Neuron (in vitro differentiated cells): ENCODE results near the gene WNK2.

Experiments
- H2AFZ ChIP-seq: one replicate; pipeline ENCODE4 v1.6.1; 2013; ENCODE audit warnings: low read depth, mild to moderate bottlenecking, inconsistent platforms, low read length, moderate library complexity
- H3K27me3 ChIP-seq: one replicate; pipeline ENCODE4 v1.6.1; 2013; ENCODE audit warnings: low read length; ENCODE audit not compliant: insufficient read depth
- H3K36me3 ChIP-seq: one replicate; pipeline ENCODE4 v1.6.1; 2013; ENCODE audit warnings: low read length; ENCODE audit not compliant: insufficient read depth
- H3K4me1 ChIP-seq: one replicate; pipeline ENCODE4 v1.6.1; 2013; ENCODE audit warnings: low read length; ENCODE audit not compliant: insufficient read depth
- H3K4me3 ChIP-seq: 2 replicates; pipeline ENCODE4 v1.5.1; 2013; ENCODE audit warnings: mild to moderate bottlenecking, low read length, moderate library complexity
- H3K9me3 ChIP-seq: one replicate; pipeline ENCODE4 v1.6.1; 2013; ENCODE audit warnings: low read length

WNK2 gene

DNA sequence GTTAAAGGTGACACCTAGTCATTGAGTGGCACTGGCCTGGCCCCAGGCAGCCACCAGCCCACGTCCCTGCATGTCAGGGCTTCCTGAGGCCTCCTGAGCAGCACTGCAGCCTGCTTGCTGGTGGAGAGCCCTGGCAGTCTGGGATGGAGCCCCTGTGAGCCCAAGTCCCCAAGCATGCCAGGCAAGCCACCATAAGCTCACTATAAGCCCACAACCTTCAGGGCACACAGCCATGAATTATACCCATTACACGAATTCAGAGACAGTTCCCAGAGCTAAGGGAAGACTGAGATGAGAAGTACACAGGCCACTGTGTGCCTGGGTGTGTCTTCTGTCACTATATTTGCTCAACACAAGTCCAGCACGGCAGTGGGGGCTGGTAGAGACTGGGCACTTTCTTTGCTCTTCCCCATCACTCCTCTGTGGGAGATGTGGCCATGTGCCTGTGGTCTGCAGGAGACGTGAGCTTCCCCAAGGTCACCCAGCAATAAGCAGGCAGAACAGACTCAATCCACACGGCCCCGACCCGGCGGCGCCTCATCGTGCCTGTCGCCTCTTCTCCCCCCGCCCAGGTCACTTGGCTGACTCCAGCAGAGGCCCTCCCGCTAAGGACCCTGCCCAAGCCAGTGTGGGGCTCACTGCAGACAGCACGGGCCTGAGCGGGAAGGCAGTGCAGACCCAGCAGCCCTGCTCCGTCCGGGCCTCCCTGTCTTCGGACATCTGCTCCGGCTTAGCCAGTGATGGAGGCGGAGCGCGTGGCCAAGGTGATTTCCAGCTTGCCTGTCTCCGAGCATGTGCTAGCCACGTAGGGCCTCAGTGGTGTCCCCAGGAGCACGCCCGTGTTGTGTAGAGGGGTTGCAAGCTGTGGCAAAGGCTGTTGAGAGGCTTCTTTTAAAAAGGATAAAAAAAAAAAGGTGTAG, 114.8 kb downstream of the WNK2 start:
- H2AFZ ChIP-seq, result no peak overlapping the region
- H3K4me3 ChIP-seq, result no peak overlapping the region
- H3K36me3 ChIP-seq, result no peaks in the 10 kb centered on the region
- H3K9me3 ChIP-seq, result no peaks in the 10 kb centered on the region
- no peaks in the 10 kb centered on the region for H3K4me1 ChIP-seq
- no peaks in the 10 kb centered on the region for H3K27me3 ChIP-seq

DNA sequence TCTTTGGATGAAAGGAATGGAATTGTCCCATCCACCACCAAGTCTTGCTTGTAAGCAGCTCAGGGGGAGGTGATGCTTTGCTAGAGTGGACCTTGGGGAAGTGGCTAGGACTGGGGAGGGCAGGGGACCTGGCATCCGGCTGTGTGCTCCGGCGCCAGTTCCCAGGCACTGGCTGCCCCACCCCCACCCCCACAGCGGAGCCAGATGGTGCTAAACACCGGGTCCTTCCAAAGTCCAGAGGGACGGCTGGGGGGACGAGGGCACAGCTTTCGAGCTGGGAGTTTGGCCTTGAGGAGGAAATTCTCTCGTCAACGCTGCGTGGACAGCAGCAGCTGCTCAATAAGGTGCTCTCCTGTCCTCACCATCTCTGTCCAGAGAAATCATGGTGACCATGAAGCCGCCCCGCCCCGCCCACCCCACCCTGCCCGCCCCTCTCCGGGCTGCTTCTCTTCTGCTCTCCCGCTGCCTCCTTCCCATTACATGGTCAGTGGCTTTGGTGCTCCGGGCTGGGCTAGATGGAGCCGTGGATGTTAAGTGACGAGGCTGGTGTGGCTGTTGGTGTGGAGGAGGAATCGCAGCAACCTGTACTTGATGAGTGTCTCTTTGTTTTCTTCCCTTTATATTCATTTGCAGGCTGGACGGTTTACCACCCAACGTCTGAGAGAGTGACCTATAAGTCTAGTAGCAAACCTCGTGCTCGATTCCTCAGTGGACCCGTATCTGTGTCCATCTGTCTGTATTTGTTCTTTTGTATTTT, 115.7 kb downstream of the WNK2 start:
- Histone ChIP-seq H3K9me3 (no peaks in the 10 kb centered on the region), H3K36me3 (no peaks in the 10 kb centered on the region), H3K4me3 (no peak overlapping the region), H3K4me1 (no peaks in the 10 kb centered on the region), H3K27me3 (no peaks in the 10 kb centered on the region), H2AFZ (no peak overlapping the region)

DNA sequence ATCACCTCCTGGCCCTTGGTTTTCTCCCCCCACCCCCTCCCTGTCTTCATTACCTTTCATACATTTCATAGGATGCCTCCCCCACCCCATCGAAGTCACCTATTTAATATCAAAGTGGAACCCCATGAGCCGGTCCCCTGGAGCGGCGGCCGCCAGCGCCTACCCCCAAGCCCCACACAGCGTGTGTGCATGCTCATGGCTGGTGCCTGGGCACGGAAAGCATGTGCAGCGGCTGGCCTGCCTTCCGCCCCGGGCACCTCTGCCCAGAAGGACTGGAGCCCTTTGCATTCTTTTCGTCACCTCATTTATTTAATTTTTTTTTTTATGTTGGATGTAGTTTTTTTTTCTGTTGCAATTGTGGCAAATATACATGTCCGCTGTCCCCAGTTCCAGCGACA, 116.2 kb downstream of the WNK2 start:
- Histone ChIP-seq H3K9me3 (no peaks in the 10 kb centered on the region), H3K27me3 (no peaks in the 10 kb centered on the region), H3K4me1 (no peaks in the 10 kb centered on the region), H2AFZ (no peak overlapping the region), H3K36me3 (no peaks in the 10 kb centered on the region), H3K4me3 (no peak overlapping the region)

DNA sequence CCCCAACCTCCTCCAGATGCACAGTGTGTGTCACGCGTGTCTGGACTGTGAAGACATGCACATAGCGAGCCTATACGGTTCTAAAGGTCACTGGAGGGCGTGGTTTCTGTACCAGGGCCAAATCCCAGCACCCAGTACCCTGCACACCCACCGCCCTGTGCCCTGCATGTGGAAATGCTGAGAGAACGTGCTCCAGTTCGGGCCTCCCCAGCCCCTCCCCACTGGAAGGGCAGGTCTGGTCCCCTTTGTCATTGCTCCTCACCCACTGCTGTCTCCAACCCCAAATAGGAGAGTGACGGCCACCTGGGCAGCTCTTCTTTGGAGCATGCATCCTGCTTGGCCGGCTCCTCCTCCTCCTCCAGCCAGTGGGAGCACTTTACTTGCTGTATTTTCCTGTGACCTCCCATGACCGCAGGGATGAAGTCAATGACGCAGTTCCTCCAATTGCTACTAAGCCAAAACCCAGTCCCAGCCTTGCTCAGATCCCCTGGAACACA, 116.7 kb downstream of the WNK2 start:
- Histone ChIP-seq H3K4me3 (no peak overlapping the region), H3K4me1 (no peaks in the 10 kb centered on the region), H3K9me3 (no peaks in the 10 kb centered on the region), H2AFZ (no peak overlapping the region), H3K27me3 (no peaks in the 10 kb centered on the region), H3K36me3 (no peaks in the 10 kb centered on the region)

DNA sequence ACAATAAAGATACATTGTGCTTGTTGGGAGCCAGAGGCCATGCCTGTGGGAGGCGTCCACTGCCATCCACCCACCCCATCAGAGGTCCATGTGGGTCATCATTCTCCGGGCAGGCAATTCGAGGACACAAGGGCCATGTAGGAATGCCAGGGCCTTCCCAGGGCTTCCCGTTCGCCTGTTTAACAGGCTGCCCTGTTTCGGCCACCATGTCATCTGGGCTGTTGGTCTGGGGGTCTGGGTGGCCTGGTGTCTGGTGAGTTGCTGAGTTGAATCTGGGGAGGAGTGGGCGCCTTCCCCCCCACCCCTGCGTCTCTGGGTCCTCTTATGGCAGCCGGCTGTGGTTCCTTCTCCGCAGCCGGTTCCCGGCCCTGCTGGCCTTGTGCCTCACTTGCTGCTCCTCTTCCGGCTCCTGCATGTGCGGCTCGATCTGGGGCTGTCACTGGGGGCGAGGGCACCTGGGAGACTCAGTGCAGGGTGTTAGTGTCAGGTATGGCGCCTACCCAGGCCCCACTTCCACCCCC, 117.4 kb downstream of the WNK2 start:
- H3K27me3 ChIP-seq, result no peaks in the 10 kb centered on the region
- H3K36me3 ChIP-seq, result no peaks in the 10 kb centered on the region
- no peak overlapping the region for H2AFZ ChIP-seq
- no peaks in the 10 kb centered on the region for H3K4me1 ChIP-seq
- H3K9me3 ChIP-seq, result no peaks in the 10 kb centered on the region
- no peak overlapping the region for H3K4me3 ChIP-seq

DNA sequence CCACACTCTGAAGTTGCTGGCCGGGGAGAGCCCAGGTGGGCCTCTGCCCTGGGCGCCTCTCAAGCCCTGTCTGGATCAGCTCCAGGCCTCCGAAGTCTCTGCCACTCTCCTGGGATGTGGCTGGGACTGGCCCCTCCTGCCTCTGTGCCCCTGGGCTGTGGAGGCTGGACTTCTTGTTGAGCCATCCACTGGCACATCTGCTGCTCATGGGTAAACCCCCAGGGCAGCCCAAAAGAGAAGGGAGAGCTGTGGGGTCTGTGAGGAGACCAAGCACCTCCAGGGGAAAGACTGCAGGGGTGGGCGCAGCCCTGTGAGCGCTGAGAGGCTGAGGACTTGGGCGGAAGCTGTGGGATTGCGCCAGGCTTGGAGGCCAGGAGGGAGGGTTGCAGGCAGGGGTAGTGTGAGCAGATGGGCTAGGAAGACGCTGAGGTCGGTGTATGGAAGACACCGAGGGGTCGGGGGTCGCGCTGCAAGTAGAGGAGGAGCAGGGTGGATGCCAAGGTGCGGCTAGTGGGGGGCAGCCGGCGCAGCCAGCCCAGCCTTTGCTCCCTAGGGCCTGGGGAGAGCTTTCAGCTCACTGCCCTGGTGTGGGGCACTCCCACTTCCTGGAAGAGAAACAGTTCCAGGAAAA, 118.1 kb downstream of the WNK2 start:
- H2AFZ ChIP-seq, result no peak overlapping the region
- H3K4me3 ChIP-seq, result no peak overlapping the region
- H3K9me3 ChIP-seq, result no peaks in the 10 kb centered on the region
- no peaks in the 10 kb centered on the region for H3K27me3 ChIP-seq
- no peaks in the 10 kb centered on the region for H3K4me1 ChIP-seq
- H3K36me3 ChIP-seq, result no peaks in the 10 kb centered on the region

DNA sequence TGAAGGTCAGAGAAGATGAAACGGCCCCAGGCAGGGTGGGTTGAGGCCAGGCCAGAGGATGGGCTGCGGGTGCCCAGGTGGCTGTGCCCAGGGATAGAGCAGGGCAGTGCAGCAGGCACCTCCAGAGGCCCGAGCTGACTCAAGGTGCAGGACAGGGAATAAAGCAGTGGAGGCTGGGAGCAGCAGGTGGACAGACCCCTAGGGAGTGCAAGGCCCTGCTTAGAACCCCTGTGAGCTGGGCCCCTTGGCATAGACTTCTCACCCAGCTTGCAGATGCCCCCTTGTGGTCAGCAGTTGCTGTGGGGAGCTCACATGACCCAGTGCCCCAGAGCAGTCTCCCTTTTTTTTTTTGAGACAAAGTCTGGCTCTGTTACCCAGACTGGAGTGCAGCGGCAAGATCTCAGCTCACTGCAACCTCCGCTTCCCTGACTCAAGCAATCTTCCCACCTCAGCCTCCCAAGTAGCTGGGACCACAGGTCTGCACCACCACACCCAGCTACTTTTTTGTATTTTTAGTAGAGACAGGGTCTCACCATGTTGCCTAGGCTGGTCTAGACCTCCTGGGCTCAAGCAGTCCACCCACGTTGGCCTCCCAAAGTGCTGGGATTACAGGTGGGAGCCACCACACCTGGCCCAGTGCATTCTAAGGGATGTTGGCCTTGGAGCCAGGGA, 118.8 kb downstream of the WNK2 start:
- H3K36me3 ChIP-seq, result no peaks in the 10 kb centered on the region
- H3K9me3 ChIP-seq, result no peaks in the 10 kb centered on the region
- H3K4me1 ChIP-seq, result no peaks in the 10 kb centered on the region
- H2AFZ ChIP-seq, result no peak overlapping the region
- no peaks in the 10 kb centered on the region for H3K27me3 ChIP-seq
- no peak overlapping the region for H3K4me3 ChIP-seq

DNA sequence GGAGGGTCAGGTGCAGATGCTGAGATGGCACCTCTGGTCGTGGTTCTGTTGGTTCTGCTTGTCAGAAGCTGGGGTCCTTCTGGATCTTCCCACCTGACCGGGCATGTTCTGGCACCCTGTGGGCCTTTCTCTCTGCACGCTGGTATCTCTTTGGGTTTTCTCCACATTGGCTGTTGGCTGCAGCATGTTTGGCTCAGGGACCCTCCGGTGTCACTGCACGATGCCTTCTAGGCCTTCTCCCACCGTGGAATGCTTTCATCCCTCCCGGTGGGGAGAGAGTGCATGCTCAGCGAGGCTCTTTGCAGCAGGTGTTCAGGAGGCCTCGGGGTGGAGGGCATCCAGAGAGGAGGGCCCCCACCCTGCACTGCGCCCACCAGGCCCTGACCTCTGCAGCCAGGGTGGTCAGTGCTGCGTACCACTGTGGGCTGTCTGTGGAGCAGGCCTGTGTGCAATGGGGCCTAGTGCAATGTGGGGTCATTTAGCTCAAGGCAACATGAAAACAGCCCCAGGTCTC, 119.4 kb downstream of the WNK2 start:
- Histone ChIP-seq H3K4me1 (no peaks in the 10 kb centered on the region), H3K27me3 (no peaks in the 10 kb centered on the region), H3K4me3 (no peak overlapping the region), H2AFZ (no peak overlapping the region), H3K36me3 (no peaks in the 10 kb centered on the region), H3K9me3 (no peaks in the 10 kb centered on the region)

DNA sequence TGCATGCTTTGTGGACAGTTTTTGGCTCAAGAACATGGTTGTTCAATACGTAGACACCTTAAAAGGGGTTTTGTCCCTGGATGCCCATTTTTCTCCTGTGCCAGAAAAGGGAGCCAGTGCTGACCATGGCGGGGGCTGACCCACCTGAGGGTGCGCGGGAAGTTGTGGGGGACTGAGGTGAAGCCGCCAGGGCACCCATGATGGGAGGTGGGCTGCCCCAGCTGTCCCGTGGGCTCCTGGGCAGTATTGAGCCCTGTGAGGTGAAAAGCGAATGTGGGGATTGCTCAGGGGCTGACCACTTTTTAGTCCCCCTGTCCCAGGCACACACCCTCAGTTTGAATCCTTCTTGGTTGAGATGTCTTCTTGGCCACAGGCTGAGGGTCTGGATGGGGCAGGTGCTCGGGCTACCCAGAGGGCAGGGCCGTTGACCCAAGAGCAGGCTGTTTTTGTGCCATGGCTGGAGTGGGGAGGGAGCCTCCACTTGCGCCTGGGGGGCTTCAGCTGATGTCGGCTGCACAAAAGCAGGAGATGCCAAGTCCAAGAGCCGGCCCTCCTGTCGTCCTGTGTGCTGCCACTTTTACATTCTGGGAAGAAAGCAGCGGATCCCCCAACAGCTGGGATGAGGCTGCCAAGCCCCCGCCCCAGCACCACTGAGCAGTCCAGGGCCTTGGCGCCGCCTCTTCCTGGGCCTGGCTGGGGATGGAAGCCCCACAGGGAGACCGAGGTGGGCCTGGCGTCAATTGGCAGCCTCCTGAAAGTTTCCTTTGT, 120.1 kb downstream of the WNK2 start:
- H3K4me3 ChIP-seq, result no peak overlapping the region
- H3K27me3 ChIP-seq, result no peaks in the 10 kb centered on the region
- H3K36me3 ChIP-seq, result no peaks in the 10 kb centered on the region
- H3K4me1 ChIP-seq, result no peaks in the 10 kb centered on the region
- no peak overlapping the region for H2AFZ ChIP-seq
- H3K9me3 ChIP-seq, result no peaks in the 10 kb centered on the region

DNA sequence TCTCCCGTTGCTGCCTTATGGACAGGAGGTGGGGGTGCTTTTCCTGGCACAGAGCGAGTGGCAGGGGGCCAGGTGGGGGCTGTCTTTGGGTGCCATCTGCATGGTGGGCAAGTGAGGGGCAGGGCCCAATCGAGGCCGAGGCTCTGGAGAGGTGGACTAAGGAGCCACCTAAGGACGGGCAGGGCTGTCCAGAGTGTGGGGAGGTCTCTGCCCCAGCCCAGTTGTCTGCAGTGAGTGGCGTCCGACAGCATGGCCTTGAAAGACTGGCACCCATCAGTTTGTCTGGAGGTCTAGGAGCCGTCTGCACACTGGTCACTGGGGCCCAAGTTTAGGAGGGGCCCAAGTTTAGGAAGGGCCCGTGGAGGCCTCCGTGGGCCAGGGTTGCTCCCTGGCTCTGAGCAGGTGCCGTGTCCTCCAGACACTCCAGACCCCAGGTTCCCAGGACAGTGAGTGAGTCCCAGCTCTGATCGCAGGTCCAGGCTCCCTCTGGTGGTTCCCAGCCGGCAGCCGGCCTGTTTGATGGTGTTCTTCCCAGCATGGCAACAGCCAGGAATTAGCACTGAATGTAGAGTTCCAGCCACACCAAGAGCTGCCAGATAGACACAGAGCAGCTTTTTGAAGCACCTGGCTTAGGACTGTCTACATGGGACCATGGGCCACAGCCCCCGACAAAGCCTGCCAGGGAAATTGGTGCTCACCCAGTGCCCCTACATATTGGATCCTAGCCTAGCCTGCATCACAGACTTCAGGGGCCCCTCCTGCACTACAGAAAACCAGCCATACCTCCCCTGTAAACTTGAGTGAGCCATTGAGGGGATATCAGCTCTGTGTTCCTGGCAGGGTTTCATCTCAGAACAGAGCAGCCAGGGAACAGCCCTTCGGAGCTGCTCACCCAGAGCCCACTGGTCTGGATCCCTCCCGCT, 120.9 kb downstream of the WNK2 start:
- Histone ChIP-seq H3K4me1 (no peaks in the 10 kb centered on the region), H3K36me3 (no peaks in the 10 kb centered on the region), H3K4me3 (no peak overlapping the region), H3K9me3 (no peaks in the 10 kb centered on the region), H2AFZ (no peak overlapping the region), H3K27me3 (no peaks in the 10 kb centered on the region)

DNA sequence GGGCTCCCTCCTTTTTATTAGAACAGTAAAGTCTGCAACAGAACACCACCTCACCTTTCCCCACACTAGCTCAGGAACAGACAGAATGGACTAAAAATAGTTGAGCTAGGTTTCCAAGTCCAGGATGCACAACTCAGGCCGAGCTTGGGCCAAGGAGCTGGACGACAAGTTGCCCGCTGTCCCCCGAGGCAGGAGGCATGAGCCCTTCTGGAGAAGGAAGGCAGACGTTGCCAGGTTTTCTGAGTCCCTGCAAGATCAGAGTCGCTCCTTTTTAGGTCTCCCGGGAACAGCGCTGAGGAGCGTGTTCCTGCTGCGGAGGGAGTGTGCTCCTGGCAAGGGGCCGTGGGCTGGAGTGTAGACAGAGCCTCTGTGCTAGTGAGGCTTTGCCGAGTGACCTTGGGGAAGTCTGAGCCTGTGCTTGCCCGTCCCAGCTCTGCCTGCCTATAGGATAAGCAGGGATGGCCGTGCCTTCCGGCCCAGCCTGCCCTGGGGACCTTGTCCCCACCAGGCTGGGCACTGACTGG, 121.6 kb downstream of the WNK2 start:
- Histone ChIP-seq H3K36me3 (no peaks in the 10 kb centered on the region), H2AFZ (no peak overlapping the region), H3K27me3 (no peaks in the 10 kb centered on the region), H3K4me3 (no peak overlapping the region), H3K9me3 (no peaks in the 10 kb centered on the region), H3K4me1 (no peaks in the 10 kb centered on the region)
